ENCODE results near the gene PLEKHJ1. TPM values are rescaled to one million over a fixed set of nuclear protein-coding genes. Genes with fewer than 3 reads are reported as not detected.
"Not testable (repeated sequence)": the region's sequence is repeated elsewhere in the genome, so short reads cannot be mapped to it uniquely, and the experiment has no call there.

PLEKHJ1 gene
- total RNA-seq, 1 donor from 2014 or later: 69.8 TPM

GRCh38 chr19:2201473-2202148, 34.5 kb downstream of the PLEKHJ1 start:
- no peak for DNase-seq (ENCODE audit: extremely low read depth, low read depth, low spot score)

- not testable (repeated sequence) for DNase-seq (ENCODE audit: extremely low read depth, low read depth, low spot score)
These were observed 35.4 kb downstream of the PLEKHJ1 start for GRCh38 chr19:2200624-2201294.

GRCh38 chr19:2199861-2200623, 36.1 kb downstream of the PLEKHJ1 start:
- no peak for DNase-seq (ENCODE audit: extremely low read depth, low read depth, low spot score)

GRCh38 chr19:2199215-2199614, 36.9 kb downstream of the PLEKHJ1 start:
- no peak for DNase-seq (ENCODE audit: extremely low read depth, low read depth, low spot score)

GRCh38 chr19:2198317-2198716, 37.8 kb downstream of the PLEKHJ1 start:
- DNase-seq (ENCODE audit: extremely low read depth, low read depth, low spot score): no peak

- DNase-seq (ENCODE audit: extremely low read depth, low read depth, low spot score): no peak
These were observed 38.9 kb downstream of the PLEKHJ1 start for GRCh38 chr19:2197270-2197669.

- DNase-seq (ENCODE audit: extremely low read depth, low read depth, low spot score): no peak
These were observed 40.2 kb downstream of the PLEKHJ1 start for GRCh38 chr19:2195914-2196313.

- no peak for DNase-seq (ENCODE audit: extremely low read depth, low read depth, low spot score)
These were observed 40.8 kb downstream of the PLEKHJ1 start for GRCh38 chr19:2195361-2195760.

- DNase-seq (ENCODE audit: extremely low read depth, low read depth, low spot score): no peak
These were observed 41.5 kb downstream of the PLEKHJ1 start for GRCh38 chr19:2194513-2195078.

GRCh38 chr19:2193807-2194206, 42.3 kb downstream of the PLEKHJ1 start:
- no peak for DNase-seq (ENCODE audit: extremely low read depth, low read depth, low spot score)

GRCh38 chr19:2192862-2193261, 43.3 kb downstream of the PLEKHJ1 start:
- DNase-seq (ENCODE audit: extremely low read depth, low read depth, low spot score): no peak

- no peak for DNase-seq (ENCODE audit: extremely low read depth, low read depth, low spot score)
These were observed 44.4 kb downstream of the PLEKHJ1 start for GRCh38 chr19:2191456-2192310.

GRCh38 chr19:2190848-2191455, 45.2 kb downstream of the PLEKHJ1 start:
- no peak for DNase-seq (ENCODE audit: extremely low read depth, low read depth, low spot score)

GRCh38 chr19:2189880-2190279, 46.2 kb downstream of the PLEKHJ1 start:
- DNase-seq (ENCODE audit: extremely low read depth, low read depth, low spot score): no peak

GRCh38 chr19:2188708-2189385, 47.3 kb downstream of the PLEKHJ1 start:
- DNase-seq (ENCODE audit: extremely low read depth, low read depth, low spot score): no peak

- DNase-seq (ENCODE audit: extremely low read depth, low read depth, low spot score): no peak
These were observed 49.0 kb downstream of the PLEKHJ1 start for GRCh38 chr19:2187159-2187558.

- DNase-seq (ENCODE audit: extremely low read depth, low read depth, low spot score): no peak
These were observed 49.9 kb downstream of the PLEKHJ1 start for GRCh38 chr19:2186071-2186846.

GRCh38 chr19:2185734-2186070, 50.4 kb downstream of the PLEKHJ1 start:
- DNase-seq (ENCODE audit: extremely low read depth, low read depth, low spot score): no peak

- no peak for DNase-seq (ENCODE audit: extremely low read depth, low read depth, low spot score)
These were observed 51.6 kb downstream of the PLEKHJ1 start for GRCh38 chr19:2184422-2184975.

Measured in glomerular endothelial cell (primary cell).